Osteocyte (in vitro differentiated cells): ENCODE results near the gene GANAB. TPM values are rescaled to one million over a fixed set of nuclear protein-coding genes. Genes with fewer than 3 reads are reported as not detected.
A peak's percentile ranks its signal among the peaks of the same experiment; 100 is the strongest.

Experiments used
- DNase-seq: peaks from one replicate; pipeline ENCODE4 v3.0.0; 2021; ENCODE audit warnings: mixed read lengths; ENCODE audit not compliant: unreplicated experiment; ENCODE audit errors: extremely low spot score
- H3K27ac Mint-ChIP-seq: one replicate; pipeline ENCODE4 v1.8.0; 2021; ENCODE audit warnings: mild to moderate bottlenecking, mixed read lengths; ENCODE audit not compliant: unreplicated experiment
- H3K27me3 Mint-ChIP-seq: one replicate; pipeline ENCODE4 v1.8.0; 2021; ENCODE audit warnings: mixed read lengths; ENCODE audit not compliant: unreplicated experiment
- H3K36me3 Mint-ChIP-seq: one replicate; pipeline ENCODE4 v1.8.0; 2021; ENCODE audit warnings: mixed read lengths; ENCODE audit not compliant: unreplicated experiment
- H3K4me1 Mint-ChIP-seq: one replicate; pipeline ENCODE4 v1.8.0; 2021; ENCODE audit warnings: mixed read lengths; ENCODE audit not compliant: unreplicated experiment
- H3K4me3 Mint-ChIP-seq: one replicate; pipeline ENCODE4 v1.8.0; 2021; ENCODE audit warnings: mild to moderate bottlenecking, moderate library complexity, mixed read lengths; ENCODE audit not compliant: unreplicated experiment
- H3K9me3 Mint-ChIP-seq: one replicate; pipeline ENCODE4 v1.8.0; 2021; ENCODE audit warnings: mixed read lengths; ENCODE audit not compliant: unreplicated experiment
- total RNA-seq: library from RNA; stranded (reverse); gene quantifications from 2 replicates; pipeline ENCODE4 v1.2.1, GENCODE V29; 2021
- TF ChIP-seq, protein P1 (sequence below): fragments of 200-600 bp; sonication (generic); IDR thresholded peaks from 2 replicates; pipeline ENCODE4 v1.5.0; 2021; ENCODE audit warnings: antibody characterized with exemption, mild to moderate bottlenecking, moderate library complexity

GANAB gene
- total RNA-seq, 1 donor from 2014 or later = 366 TPM

DNA sequence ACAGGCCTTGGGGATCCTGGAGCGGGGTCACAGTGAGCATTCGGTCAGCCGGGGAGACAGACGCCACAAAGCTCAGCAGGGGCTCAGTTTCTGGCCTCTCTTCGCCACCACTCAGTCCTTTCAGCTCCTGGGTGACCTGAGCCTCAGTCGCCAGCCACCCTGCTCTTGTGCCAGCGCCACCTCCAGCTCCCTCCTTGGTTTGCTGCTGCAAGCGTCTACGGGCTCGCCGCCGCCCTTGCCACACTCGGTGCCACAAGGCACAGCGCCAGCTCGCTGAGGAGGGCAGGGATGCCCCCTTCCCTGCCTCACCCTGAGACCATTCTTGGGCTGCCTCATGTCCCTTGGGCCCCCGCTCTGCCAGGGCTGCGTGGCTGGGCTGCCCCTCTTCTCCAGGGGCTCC is 71.3 kb downstream of the GANAB start:
- H3K27me3 Mint-ChIP-seq = no peaks in the 10 kb centered on the region
- TF ChIP-seq, protein P1, sequence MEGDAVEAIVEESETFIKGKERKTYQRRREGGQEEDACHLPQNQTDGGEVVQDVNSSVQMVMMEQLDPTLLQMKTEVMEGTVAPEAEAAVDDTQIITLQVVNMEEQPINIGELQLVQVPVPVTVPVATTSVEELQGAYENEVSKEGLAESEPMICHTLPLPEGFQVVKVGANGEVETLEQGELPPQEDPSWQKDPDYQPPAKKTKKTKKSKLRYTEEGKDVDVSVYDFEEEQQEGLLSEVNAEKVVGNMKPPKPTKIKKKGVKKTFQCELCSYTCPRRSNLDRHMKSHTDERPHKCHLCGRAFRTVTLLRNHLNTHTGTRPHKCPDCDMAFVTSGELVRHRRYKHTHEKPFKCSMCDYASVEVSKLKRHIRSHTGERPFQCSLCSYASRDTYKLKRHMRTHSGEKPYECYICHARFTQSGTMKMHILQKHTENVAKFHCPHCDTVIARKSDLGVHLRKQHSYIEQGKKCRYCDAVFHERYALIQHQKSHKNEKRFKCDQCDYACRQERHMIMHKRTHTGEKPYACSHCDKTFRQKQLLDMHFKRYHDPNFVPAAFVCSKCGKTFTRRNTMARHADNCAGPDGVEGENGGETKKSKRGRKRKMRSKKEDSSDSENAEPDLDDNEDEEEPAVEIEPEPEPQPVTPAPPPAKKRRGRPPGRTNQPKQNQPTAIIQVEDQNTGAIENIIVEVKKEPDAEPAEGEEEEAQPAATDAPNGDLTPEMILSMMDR = no peak
- H3K4me3 Mint-ChIP-seq = peak overlapping the region; percentile 95
- no peaks in the 10 kb centered on the region for H3K9me3 Mint-ChIP-seq
- no peak for DNase-seq
- H3K4me1 Mint-ChIP-seq = peaks cover 43% of the 10 kb centered on the region
- peak overlapping the region; percentile 99 for H3K27ac Mint-ChIP-seq
- peaks cover 32% of the 10 kb centered on the region for H3K36me3 Mint-ChIP-seq

Other genes starting within 250 kb of the GANAB start
- not detected in 2 replicates for gene SCGB1A1, start 227.6 kb downstream of the GANAB start, total RNA-seq
- gene AHNAK, start 99.8 kb downstream of the GANAB start, total RNA-seq = 462 and 503 TPM in 2 replicates
- 1,404 TPM in 2 replicates for gene EEF1G, start 72.7 kb downstream of the GANAB start, total RNA-seq
- gene TUT1, start 55.1 kb downstream of the GANAB start, total RNA-seq = 12.7 and 15.6 TPM in 2 replicates
- 91.6 and 107 TPM in 2 replicates for gene MTA2, start 44.7 kb downstream of the GANAB start, total RNA-seq
- 78.8 and 80.9 TPM in 2 replicates for gene EML3, start 33.8 kb downstream of the GANAB start, total RNA-seq
- gene ROM1, start 33.4 kb downstream of the GANAB start, total RNA-seq = 3.3 and 4.4 TPM in 2 replicates
- gene B3GAT3, start 24.6 kb downstream of the GANAB start, total RNA-seq = 35.8 and 41.4 TPM in 2 replicates
- 20.5 and 24.0 TPM in 2 replicates for gene INTS5, start 6.7 kb upstream of the GANAB start, total RNA-seq
- gene C11orf98, start 18.6 kb upstream of the GANAB start, total RNA-seq = 53.6 and 56.3 TPM in 2 replicates
- 19.4 and 27.3 TPM in 2 replicates for gene CSKMT, start 18.7 kb upstream of the GANAB start, total RNA-seq
- 6.3 and 6.8 TPM in 2 replicates for gene UQCC3, start 25.1 kb upstream of the GANAB start, total RNA-seq
- gene LBHD1, start 25.7 kb upstream of the GANAB start, total RNA-seq = 7.3 and 9.1 TPM in 2 replicates
- gene UBXN1, start 32.5 kb upstream of the GANAB start, total RNA-seq = 132 and 161 TPM in 2 replicates
- 0.39 and 0.46 TPM in 2 replicates for gene LRRN4CL, start 42.9 kb upstream of the GANAB start, total RNA-seq
- 54.1 and 56.7 TPM in 2 replicates for gene BSCL2, start 60.8 kb upstream of the GANAB start, total RNA-seq
- not detected in 2 replicates for gene GNG3, start 61.1 kb upstream of the GANAB start, total RNA-seq
- 52.5 and 56.1 TPM in 2 replicates for gene HNRNPUL2, start 80.8 kb upstream of the GANAB start, total RNA-seq
- gene TTC9C, start 81.9 kb upstream of the GANAB start, total RNA-seq = 32.4 and 36.6 TPM in 2 replicates
- 11.2 and 12.9 TPM in 2 replicates for gene ZBTB3, start 107.5 kb upstream of the GANAB start, total RNA-seq
- gene POLR2G, start 115.0 kb upstream of the GANAB start, total RNA-seq = 83.7 and 98.6 TPM in 2 replicates
- 40.8 and 42.8 TPM in 2 replicates for gene TAF6L, start 124.8 kb upstream of the GANAB start, total RNA-seq
- gene TMEM179B, start 140.8 kb upstream of the GANAB start, total RNA-seq = 46.7 and 47.7 TPM in 2 replicates
- 14.5 and 15.2 TPM in 2 replicates for gene TMEM223, start 145.4 kb upstream of the GANAB start, total RNA-seq
- 92.4 and 97.5 TPM in 2 replicates for gene NXF1, start 158.8 kb upstream of the GANAB start, total RNA-seq
- 65.3 and 71.0 TPM in 2 replicates for gene STX5, start 185.4 kb upstream of the GANAB start, total RNA-seq
- not detected in 2 replicates for gene TEX54, start 186.2 kb upstream of the GANAB start, total RNA-seq
- gene WDR74, start 193.0 kb upstream of the GANAB start, total RNA-seq = 40.5 and 42.1 TPM in 2 replicates
- 326 and 362 TPM in 2 replicates for gene SLC3A2, start 234.3 kb upstream of the GANAB start, total RNA-seq